Adrenal gland (tissue), 5 donors: ENCODE results near the gene CELF2.
A peak's percentile ranks its signal among the peaks of the same experiment; 100 is the strongest.

ENCODE experiments used
- CTCF ChIP-seq, 6 experiments: fragments of 450-650 bp in 4 of 6; fragments of 200-600 bp in 2 of 6; sonication (generic) in 1 of 6; IDR thresholded peaks; 1 replicate in 5 of 6; 2 replicates in 1 of 6; pipeline versions ENCODE4 v1.5.1 to v1.8.0; 2016 to 2021; ENCODE audit warnings: antibody characterized with exemption in 6 of 6, mild to moderate bottlenecking in 2 of 6, moderate library complexity in 1 of 6
- POLR2A ChIP-seq, 2 donors: fragments of 450-650 bp; IDR thresholded peaks; one replicate each; pipeline ENCODE4 v1.6.1; 2017; ENCODE audit warnings: antibody characterized with exemption in 2 of 2, mild to moderate bottlenecking in 2 of 2, moderate library complexity in 1 of 2
- donor health status: DM: no; HTN: no; CAD: no.

- TF ChIP-seq CTCF (IDR thresholded peaks at IDR 0.05) (peak; percentile 66 to 83 (median 77)), POLR2A (IDR thresholded peaks at IDR 0.05) (no peak)
These were observed 252.6 kb downstream of the CELF2 start for GRCh38 chr10:11270135-11270857.
